ENCODE data around the gene WDR6.
A peak's percentile ranks its signal among the peaks of the same experiment; 100 is the strongest.

WDR6 gene

DNA sequence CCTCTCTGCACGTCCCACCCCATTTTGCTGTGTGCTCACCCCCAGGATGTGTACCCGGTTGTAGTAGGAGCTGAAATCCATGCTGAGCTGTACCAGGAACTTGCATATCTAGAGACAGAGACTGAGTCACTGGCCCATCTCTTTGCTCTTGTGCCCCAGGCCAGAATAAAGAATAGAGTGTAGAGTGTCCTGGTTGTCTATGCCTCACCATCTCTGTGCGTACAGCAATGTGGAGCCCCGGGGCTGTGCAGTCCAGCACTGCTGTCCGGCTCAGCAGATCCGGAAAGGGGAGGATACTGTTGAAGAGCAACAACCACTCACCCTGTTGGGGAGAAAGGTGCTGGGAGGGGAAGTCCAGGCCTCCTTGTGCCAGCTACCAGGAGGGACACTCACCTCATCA is 8.6 kb downstream of the WDR6 start:
- no peak for DNase-seq (ENCODE audit: low spot score)

DNA sequence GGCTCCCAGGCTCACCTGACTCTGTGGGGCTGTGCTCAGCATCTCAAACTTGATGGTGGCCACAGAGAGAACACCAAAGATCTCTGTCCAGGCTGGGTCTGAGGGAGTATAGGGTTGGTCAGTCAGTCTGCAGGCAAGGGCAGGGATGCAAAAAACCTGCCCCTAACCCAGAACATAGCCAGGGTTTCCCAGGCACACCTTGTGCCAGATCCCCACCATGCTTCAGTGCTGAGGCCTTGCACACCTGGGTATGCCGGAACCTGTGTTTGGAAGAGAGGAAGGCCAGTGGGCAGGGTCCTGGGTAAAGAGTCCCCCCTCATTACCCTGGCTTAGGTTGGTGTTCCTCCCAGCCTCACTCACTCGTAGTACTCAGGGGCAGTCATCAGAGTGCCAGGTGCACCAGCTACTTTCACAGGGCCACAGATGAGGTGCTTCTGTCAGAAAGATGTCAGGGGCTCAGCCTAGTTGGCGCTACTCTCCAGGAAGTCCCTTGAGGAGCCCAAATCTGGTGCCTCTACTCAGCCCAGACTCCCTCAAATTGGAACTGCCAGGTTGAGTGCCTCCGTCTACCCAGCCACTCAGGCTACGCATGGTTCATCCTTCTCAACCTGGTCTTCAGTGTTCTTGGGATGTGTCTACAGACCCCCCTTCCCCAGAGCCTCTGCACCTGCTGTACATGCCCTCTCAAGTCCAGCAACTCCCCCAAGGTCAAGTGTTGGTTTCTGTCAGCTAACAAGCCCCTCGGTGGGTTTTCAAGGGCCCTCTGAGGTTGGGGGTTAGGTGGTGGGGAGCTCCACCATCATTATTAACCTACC is 9.4 kb downstream of the WDR6 start:
- no peak for DNase-seq (ENCODE audit: low spot score)

DNA sequence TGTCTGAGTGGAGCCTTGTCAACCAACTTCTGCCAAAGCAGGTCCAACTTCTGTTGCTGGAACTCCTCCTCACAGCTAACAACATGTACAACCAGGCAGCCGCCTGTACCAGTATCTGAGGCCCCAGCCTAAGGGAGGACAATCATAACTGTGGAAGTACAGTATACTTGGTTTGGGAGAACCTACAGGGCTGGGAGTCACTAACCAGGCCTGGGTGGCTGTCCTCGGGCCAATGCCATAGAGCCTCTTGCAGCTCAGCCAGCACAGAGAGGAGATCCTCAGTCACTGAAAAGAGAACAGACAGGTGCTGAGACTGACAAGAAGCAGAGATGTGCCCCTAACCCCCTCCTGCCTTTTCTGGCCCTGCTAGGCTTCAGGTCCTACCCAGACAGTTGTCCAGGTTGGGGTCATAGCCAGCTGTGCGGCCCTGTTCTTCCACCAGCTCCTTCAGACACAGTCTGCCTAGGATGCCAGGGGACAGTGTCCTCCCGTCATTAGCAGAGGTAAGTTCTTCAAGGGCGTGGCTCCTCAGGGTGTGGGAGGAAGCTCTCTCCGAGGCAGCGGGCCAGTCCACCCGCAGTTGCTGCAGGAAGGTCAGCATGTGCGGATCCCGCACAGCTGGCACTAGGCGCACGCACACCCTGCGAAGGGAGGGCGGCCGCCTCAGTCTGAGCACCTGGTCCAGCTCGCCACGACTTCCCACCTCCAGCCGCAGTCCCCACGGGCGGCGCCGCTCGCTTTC is 10.2 kb downstream of the WDR6 start:
- no peak for DNase-seq (ENCODE audit: low spot score)

- DNase-seq (ENCODE audit: low spot score), result peak; percentile 68
These were observed 10.9 kb downstream of the WDR6 start, which contains the start of gene DALRD3 for GRCh38 chr3:49017971-49018706. TSS of gene DALRD3 (minus strand) at chr3:49018580. CDS start at chr3:49018564, 16 bp downstream.

DNA sequence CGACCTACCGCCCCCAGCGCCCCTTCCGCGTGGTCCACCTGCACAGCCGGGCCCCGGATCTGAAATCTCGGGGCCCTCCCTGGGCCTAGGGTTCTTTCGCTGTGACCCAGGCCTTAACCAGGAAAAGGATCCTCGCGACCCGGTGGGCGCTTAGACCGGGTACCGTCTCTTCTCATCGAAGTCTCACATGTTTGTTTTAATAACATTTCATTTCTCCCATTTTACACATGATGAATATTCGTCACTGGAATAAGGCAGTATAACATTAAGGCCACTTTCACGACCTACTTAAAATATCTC is 11.5 kb downstream of the WDR6 start:
- no peak for DNase-seq (ENCODE audit: low spot score)

DNA sequence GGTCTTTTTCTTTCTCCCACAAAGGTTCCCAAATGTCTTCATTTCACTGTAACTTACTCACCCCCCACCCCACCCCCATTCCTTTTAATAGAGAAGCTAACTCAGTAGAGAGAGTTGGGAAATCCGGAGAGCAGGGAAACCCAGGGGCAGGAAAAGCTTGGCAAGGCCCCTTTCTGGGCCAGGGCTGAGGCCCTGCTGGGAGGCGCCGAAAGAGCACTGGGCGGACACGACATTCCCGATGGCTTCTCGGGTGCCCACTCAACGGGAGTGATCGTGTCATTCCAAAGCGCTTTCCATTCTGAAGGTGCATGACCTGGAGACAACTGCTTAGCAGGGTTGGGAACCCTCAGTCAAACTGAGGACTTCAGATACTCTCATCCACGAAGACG is 12.7 kb downstream of the WDR6 start:
- DNase-seq (ENCODE audit: low spot score), result no peak

GRCh38 chr3:49020330-49021212 is 13.4 kb downstream of the WDR6 start:
- no peak for DNase-seq (ENCODE audit: low spot score)

DNA sequence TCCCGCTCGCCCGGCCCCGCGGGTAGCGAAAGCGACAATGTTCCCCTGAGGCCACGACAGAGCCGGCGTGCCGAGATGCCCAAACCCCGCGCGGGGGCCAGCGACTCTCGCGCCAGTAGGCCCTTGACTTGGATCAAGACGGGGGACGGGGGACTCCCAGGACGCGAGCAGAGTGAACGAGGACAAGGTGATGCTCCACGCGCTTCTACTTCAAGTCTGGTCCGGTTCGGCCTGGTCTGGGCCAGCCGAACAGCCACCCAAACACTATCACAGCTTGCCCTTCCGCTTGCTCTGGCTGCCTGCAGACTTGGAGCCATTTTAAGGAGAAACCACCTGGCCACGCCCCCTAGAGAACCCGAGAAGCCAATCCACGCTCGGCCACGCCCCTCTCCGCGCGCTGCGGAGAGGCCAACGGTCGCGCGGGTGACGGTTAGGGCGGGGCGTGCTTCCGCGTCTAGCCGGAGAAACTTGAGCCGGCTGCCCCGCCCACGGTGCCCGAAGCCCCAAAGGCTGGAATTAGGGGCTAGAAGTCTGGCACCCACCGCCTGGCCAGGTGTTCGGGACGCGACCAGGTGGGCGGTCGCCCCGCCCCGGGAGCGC is 14.1 kb downstream of the WDR6 start:
- peak; percentile 97 for DNase-seq (ENCODE audit: low spot score)

GRCh38 chr3:49021813-49022687 is 14.9 kb downstream of the WDR6 start, which contains the start of gene NDUFAF3:
TSS of gene NDUFAF3 (plus strand) at chr3:49022121. CDS start at chr3:49022145, 24 bp downstream.
- peak; percentile 90 for DNase-seq (ENCODE audit: low spot score)

GRCh38 chr3:49022688-49023171 is 15.5 kb downstream of the WDR6 start:
- DNase-seq (ENCODE audit: low spot score), result no peak

DNA sequence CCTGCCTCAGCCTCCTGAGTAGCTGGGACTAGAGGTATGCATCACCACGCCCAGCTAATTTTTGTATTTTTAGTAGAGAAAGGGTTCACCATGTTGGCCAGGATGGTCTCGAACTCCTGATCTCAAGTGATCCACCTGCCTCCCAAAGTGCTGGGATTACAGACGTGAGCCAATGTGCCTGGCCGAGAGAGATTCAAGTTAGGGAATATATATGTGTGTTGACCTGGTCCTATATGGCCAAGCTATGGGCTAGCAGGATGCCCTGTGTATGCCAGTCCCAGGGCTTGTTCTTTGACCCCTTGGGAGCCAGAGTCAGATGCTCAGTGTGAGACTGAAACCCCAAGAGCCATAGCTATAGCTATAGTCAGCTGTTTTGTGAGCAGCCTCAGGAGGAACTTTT is 16.6 kb downstream of the WDR6 start:
- no peak for DNase-seq (ENCODE audit: low spot score)

- no peak for DNase-seq (ENCODE audit: low spot score)
These were observed 17.3 kb downstream of the WDR6 start for GRCh38 chr3:49024449-49024848.

GRCh38 chr3:49025005-49025792 is 18.0 kb downstream of the WDR6 start:
- no peak for DNase-seq (ENCODE audit: low spot score)

DNA sequence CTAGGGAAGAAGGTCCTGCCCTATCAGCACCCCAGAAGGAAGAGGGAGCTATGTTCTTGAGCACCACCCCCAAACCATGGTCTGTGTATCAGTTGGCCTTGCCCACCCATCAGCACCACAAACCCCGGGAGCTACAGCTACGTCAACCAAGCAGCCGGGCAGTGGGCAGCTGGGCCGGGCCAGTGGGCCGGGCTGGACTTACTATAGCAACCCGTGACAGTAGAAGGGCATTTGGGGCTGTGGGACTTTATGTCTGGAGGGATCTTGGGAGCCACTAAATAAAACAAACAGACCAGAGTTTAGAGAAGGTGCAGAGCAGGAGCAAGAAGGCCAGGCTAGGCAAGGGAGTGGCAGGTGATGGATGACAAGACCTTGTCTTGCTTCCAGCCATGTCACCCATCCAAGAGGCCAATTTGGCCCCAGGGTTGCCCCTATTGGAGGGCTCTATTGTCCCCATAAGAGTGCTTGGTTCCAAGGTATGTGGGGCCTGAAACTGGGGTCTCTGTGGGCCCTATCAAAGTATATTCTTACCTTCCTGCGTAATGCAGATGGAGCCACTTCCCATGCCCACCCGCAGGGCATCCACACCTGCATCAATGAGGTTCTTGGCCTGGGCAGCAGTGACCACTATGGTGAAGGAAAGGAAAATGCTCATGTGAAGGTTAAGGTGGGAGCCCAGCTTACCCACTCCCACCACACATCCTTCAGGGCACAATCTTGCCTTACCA is 18.8 kb downstream of the WDR6 start:
- DNase-seq (ENCODE audit: low spot score), result no peak

DNA sequence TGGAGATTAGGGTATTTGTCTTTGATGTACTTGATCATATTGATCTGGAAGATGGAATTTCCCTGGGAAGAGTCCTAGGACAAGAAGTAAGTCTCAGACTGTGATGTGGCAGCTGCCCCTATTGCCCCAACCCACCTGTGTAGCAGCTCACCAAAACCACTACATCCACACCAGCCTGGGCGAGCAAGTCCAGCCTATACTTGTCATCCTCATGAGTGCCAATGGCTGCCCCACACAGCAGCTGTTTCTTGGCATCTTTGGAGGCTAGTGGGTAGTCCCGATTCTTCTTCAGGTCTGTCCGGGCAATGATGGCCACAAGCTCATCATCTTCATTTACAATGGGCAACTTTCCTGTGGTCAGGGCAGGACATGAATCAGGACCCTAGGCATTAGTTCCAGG is 19.3 kb downstream of the WDR6 start:
- DNase-seq (ENCODE audit: low spot score), result no peak

GRCh38 chr3:49027634-49028033 is 20.4 kb downstream of the WDR6 start:
- no peak for DNase-seq (ENCODE audit: low spot score)

DNA sequence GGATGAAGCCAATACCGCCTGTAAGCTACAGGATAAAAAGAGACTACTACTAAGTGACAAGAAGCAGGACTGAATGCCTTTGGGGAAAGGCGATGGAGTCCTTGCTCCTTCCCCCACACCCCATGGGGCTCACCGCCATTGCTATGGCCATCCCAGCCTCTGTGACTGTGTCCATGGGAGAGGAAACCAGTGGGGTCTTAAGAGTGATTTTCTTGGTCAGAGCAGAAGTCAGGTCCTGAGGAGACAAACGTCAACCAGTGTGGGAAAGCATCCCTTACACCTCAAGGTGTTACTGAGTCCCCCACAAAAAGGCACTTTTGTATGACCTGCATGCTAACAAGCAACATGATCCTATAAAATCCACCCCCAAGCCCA is 21.1 kb downstream of the WDR6 start:
- DNase-seq (ENCODE audit: low spot score), result no peak

DNA sequence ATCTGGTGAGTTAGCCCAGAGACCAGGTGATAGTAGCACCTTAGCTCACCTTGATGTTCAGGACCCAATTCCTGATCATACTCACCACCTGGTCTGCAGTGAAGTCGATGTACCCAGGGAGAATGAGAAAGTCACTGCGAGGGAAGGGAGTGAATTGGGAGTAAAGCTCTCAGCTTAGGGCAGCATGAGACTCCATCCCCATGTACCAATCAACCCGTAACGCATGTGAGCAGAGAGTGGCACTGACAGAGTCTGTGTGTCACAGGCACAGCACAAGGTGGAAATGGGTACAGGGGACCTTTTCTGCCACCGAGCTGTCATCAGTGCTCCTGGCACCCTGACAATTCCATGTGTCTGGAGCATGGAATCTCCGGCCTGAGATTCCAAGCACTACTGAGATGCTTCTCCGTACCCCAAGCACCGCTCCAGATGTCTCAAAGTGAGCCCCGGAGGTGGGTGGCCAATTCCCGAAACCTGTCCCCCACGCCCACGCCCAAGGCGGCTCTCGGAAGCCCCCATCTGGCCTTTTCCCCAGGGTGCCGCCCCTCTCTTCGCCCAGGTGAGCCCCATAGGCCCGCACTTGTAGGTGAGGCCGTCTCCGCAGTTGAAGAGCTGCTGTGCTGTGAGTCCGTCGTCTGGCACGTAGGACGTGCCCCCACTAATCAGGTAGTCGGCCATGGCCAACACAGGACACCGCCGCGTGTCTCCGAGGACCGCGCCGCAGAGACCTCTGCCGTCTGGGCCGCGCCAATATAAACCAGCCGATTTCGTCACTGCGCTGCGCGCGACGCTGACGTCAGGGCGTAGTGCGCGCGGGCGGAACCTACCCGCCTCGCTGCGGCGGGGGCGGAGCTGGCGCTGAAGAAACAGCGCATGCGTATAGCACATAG is 21.7 kb downstream of the WDR6 start, which contains the start of gene IMPDH2:
TSS of gene IMPDH2 (minus strand) at position 726 of the 890 bp plus-strand sequence. CDS start at position 678, 48 bp downstream.
- DNase-seq (ENCODE audit: low spot score), result peak; percentile 95

Measured in putamen (tissue), 1 donor.